Endometrial microvascular endothelial cells (primary cell): ENCODE results near the gene VTI1A. TPM values are rescaled to one million over a fixed set of nuclear protein-coding genes. Genes with fewer than 3 reads are reported as not detected.
"Not testable (repeated sequence)": the region's sequence is repeated elsewhere in the genome, so short reads cannot be mapped to it uniquely, and the experiment has no call there.

Source experiments
- in situ Hi-C: cut with HindIII; loops from 2 replicates; pipeline ENCODE4 v1.10.0; 2017; ENCODE audit warnings: low sequenced_read_pairs, low pct_unique_long_range_greater_than_20kb; ENCODE audit errors: inconsistent ontology term
- total RNA-seq: library from RNA; depleted of rRNA; stranded (reverse); fragments of >200 nt; gene quantifications from one replicate; pipeline ENCODE4 v1.2.3, GENCODE V29; 2015; ENCODE audit errors: inconsistent ontology term

The VTI1A gene
- total RNA-seq, 1 donor from 2014 or later: 40.9 TPM

- in situ Hi-C loops: no loop called here
These were observed 760 bp upstream of the VTI1A start for GRCh38 chr10:112446055-112446854.

GRCh38 chr10:112447620-112447928 lies 559 bp downstream of the VTI1A start:
- in situ Hi-C loops: no loop called here

GRCh38 chr10:112448888-112449287 lies 1.9 kb downstream of the VTI1A start:
- in situ Hi-C loops: no loop called here

GRCh38 chr10:112454910-112455779 lies 8.1 kb downstream of the VTI1A start:
- in situ Hi-C loops: no loop called here

- in situ Hi-C loops: no loop called here
These were observed 9.5 kb downstream of the VTI1A start for GRCh38 chr10:112456533-112456932.

- in situ Hi-C loops: no loop called here
These were observed 13.4 kb downstream of the VTI1A start for GRCh38 chr10:112460366-112460765.

- in situ Hi-C loops: no loop called here
These were observed 14.2 kb downstream of the VTI1A start for GRCh38 chr10:112461029-112461887.

GRCh38 chr10:112464074-112464473 lies 17.1 kb downstream of the VTI1A start:
- in situ Hi-C loops: not testable (repeated sequence)

- in situ Hi-C loops: no loop called here
These were observed 18.4 kb downstream of the VTI1A start for GRCh38 chr10:112465299-112465883.

GRCh38 chr10:112466802-112467201 lies 19.8 kb downstream of the VTI1A start:
- in situ Hi-C loops: no loop called here

GRCh38 chr10:112467541-112468075 lies 20.6 kb downstream of the VTI1A start:
- in situ Hi-C loops: no loop called here

- in situ Hi-C loops: no loop called here
These were observed 25.0 kb downstream of the VTI1A start for GRCh38 chr10:112471878-112472487.

- in situ Hi-C loops: no loop called here
These were observed 28.7 kb downstream of the VTI1A start for GRCh38 chr10:112475575-112476218.

- in situ Hi-C loops: no loop called here
These were observed 34.6 kb downstream of the VTI1A start for GRCh38 chr10:112481602-112482001.

- in situ Hi-C loops: no loop called here
These were observed 37.4 kb downstream of the VTI1A start for GRCh38 chr10:112484399-112484798.

- in situ Hi-C loops: no loop called here
These were observed 40.9 kb downstream of the VTI1A start for GRCh38 chr10:112487964-112488363.

GRCh38 chr10:112490545-112490944 lies 43.5 kb downstream of the VTI1A start:
- in situ Hi-C loops: no loop called here

- in situ Hi-C loops: no loop called here
These were observed 44.1 kb downstream of the VTI1A start for GRCh38 chr10:112491144-112491543.
